NB4 (cell line): ENCODE measurements around the gene FANCC.

Experiments
- MYC ChIP-seq: IDR thresholded peaks from 2 replicates; pipeline ENCODE4 v1.6.1; 2011; ENCODE audit warnings: low read depth, low read length
- POLR2A ChIP-seq: IDR thresholded peaks from 2 replicates; pipeline ENCODE4 v1.6.1; 2011; ENCODE audit warnings: mild to moderate bottlenecking; ENCODE audit not compliant: insufficient read length; ENCODE audit errors: extremely low read depth
- TF ChIP-seq, protein P1 (sequence below): IDR thresholded peaks from one replicate; pipeline ENCODE4 v1.5.1; 2012; ENCODE audit warnings: low read depth, low read length

DNA sequence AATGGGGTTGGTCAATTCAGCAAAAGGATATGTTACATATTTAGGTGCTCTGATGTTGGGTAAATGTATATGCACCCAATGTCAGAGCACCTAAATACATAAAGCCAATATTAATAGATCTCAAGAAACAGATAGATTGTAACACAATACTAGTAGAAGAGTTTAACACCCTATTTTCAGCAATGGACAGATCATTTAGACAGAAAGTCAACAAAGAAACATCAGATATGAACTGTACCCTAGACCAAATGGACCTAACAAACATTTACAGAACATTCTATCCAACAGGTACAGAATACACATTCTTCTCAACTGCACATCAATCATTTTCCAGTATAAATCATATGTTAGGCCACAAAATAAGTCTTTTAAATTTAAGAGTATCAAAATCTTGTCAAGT lies 35.2 kb downstream of the FANCC start:
- TF ChIP-seq POLR2A (no peak), MYC (no peak)
- TF ChIP-seq, protein P1, sequence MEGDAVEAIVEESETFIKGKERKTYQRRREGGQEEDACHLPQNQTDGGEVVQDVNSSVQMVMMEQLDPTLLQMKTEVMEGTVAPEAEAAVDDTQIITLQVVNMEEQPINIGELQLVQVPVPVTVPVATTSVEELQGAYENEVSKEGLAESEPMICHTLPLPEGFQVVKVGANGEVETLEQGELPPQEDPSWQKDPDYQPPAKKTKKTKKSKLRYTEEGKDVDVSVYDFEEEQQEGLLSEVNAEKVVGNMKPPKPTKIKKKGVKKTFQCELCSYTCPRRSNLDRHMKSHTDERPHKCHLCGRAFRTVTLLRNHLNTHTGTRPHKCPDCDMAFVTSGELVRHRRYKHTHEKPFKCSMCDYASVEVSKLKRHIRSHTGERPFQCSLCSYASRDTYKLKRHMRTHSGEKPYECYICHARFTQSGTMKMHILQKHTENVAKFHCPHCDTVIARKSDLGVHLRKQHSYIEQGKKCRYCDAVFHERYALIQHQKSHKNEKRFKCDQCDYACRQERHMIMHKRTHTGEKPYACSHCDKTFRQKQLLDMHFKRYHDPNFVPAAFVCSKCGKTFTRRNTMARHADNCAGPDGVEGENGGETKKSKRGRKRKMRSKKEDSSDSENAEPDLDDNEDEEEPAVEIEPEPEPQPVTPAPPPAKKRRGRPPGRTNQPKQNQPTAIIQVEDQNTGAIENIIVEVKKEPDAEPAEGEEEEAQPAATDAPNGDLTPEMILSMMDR, result no peak
